ENCODE data around the gene PIK3R1. TPM values are rescaled to one million over a fixed set of nuclear protein-coding genes. Genes with fewer than 3 reads are reported as not detected.

Gene PIK3R1
- total RNA-seq, 2 experiments from 2014 or later, result 61.1 to 65.0 TPM

- no peaks in the 10 kb centered on the region for H3K27me3 Mint-ChIP-seq (ENCODE audit: low read depth)
- ATAC-seq (peak; percentile 89), DNase-seq (peak; percentile 76)
- H3K27ac Mint-ChIP-seq, result peak overlapping the region; percentile 96
- H3K4me3 Mint-ChIP-seq, result peak overlapping the region; percentile 84
- H3K36me3 Mint-ChIP-seq (ENCODE audit: low read depth), result peaks cover 60% of the 10 kb centered on the region
- ChIA-PET POLR2A (interaction anchor here (0.6 to 2.2 kb wide), 7 partner anchors 9 to 174 kb away, joined by 3 to 10 read pairs (median 3); partner anchors contain the start of gene PIK3R1), CTCF (interaction anchor here (0.8 to 3.6 kb wide), 26 partner anchors 8 to 754 kb away, joined by 3 to 122 read pairs (median 5); no protein-coding TSS in a partner anchor)
- H3K9me3 Mint-ChIP-seq (ENCODE audit: insufficient read depth), result no peaks in the 10 kb centered on the region
- H3K4me1 Mint-ChIP-seq (ENCODE audit: low read depth), result peaks cover 78% of the 10 kb centered on the region
Observed at GRCh38 chr5:68287976-68288706, 72.6 kb downstream of the PIK3R1 start.

DNA sequence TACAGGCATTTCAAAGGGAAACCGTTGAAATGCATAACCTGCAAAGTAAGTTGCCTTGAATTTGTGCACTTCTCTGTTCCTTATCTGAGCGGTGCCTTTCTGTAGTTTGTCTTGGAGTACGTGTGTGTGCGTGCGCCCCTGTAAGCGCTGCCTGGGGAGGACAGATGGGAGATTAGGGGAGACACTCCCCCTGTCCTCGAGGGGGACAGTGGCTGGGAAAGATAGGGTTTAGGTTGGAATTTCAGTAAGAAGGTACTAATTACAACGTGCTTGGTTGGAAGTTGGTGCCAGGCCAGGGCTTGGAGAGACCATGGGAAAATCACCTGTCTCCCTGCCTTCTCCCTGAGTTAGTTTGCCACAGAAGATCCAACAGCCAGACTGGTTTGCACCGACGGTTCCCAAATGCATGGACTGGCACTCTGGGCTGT is 73.2 kb downstream of the PIK3R1 start:
- Mint-ChIP-seq H3K27ac (peak overlapping the region; percentile 96), H3K4me3 (peak overlapping the region; percentile 84), H3K9me3 (ENCODE audit: insufficient read depth) (no peaks in the 10 kb centered on the region), H3K27me3 (ENCODE audit: low read depth) (no peaks in the 10 kb centered on the region), H3K4me1 (ENCODE audit: low read depth) (peaks cover 76% of the 10 kb centered on the region), H3K36me3 (ENCODE audit: low read depth) (peaks cover 57% of the 10 kb centered on the region)
- POLR2A ChIA-PET, result interaction anchor here (0.8 to 2.2 kb wide), 4 partner anchors 8 to 170 kb away, joined by 3 to 10 read pairs (median 4); partner anchors contain the start of gene PIK3R1
- ATAC-seq (peak; percentile 10), DNase-seq (no peak)
- CTCF ChIA-PET, result interaction anchor here (0.8 to 3.6 kb wide), 18 partner anchors 9 to 719 kb away, joined by 3 to 122 read pairs (median 4); no protein-coding TSS in a partner anchor

GRCh38 chr5:68289498-68289897 is 73.9 kb downstream of the PIK3R1 start:
- Mint-ChIP-seq H3K9me3 (ENCODE audit: insufficient read depth) (no peaks in the 10 kb centered on the region), H3K27me3 (ENCODE audit: low read depth) (no peaks in the 10 kb centered on the region), H3K27ac (peak overlapping the region; percentile 33), H3K4me3 (peak overlapping the region; percentile 84), H3K36me3 (ENCODE audit: low read depth) (peaks cover 56% of the 10 kb centered on the region), H3K4me1 (ENCODE audit: low read depth) (peaks cover 69% of the 10 kb centered on the region)
- no peak for ATAC-seq
- ChIA-PET CTCF (no interaction called here), POLR2A (interaction anchor here (2.2 kb wide), 1 partner anchor 73 kb away, joined by 10 read pairs; the partner anchor contains the start of gene PIK3R1)
- DNase-seq, result no peak

- ATAC-seq, result no peak
- Mint-ChIP-seq H3K9me3 (ENCODE audit: insufficient read depth) (no peaks in the 10 kb centered on the region), H3K4me1 (ENCODE audit: low read depth) (peaks cover 63% of the 10 kb centered on the region), H3K4me3 (no peak overlapping the region), H3K27me3 (ENCODE audit: low read depth) (no peaks in the 10 kb centered on the region), H3K27ac (no peak overlapping the region), H3K36me3 (ENCODE audit: low read depth) (peaks cover 59% of the 10 kb centered on the region)
- no peak for DNase-seq
- ChIA-PET CTCF (interaction anchor here (0.8 kb wide), 1 partner anchor 18 kb away, joined by 3 read pairs; no protein-coding TSS in a partner anchor), POLR2A (no interaction called here)
Observed at GRCh38 chr5:68290260-68290674, 74.7 kb downstream of the PIK3R1 start.

DNA sequence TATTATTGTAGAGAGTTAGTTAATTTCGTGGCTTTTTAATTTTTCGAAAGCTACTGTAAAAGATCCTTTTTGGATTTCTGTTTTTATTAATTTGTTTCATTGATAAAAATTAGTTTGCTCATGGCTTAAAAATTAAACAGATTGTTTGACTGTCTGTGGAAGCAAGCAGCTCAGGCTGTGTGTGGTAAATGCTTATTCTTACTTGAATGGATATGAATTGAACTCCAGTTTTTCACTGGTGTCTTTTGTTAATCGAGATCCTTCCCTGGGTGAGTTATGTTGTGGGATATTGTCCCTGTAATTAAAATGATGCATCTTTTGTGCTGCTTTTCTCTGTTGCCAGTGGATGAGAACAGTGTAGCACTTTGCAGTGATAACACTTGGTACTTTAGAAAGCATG is 75.3 kb downstream of the PIK3R1 start:
- peaks cover 57% of the 10 kb centered on the region for H3K4me1 Mint-ChIP-seq (ENCODE audit: low read depth)
- H3K27ac Mint-ChIP-seq, result no peak overlapping the region
- CTCF ChIA-PET, result interaction anchor here (0.8 kb wide), 1 partner anchor 19 kb away, joined by 3 read pairs; no protein-coding TSS in a partner anchor
- no peaks in the 10 kb centered on the region for H3K27me3 Mint-ChIP-seq (ENCODE audit: low read depth)
- peaks cover 58% of the 10 kb centered on the region for H3K36me3 Mint-ChIP-seq (ENCODE audit: low read depth)
- no peak overlapping the region for H3K4me3 Mint-ChIP-seq
- DNase-seq, result no peak
- ATAC-seq, result no peak
- no peaks in the 10 kb centered on the region for H3K9me3 Mint-ChIP-seq (ENCODE audit: insufficient read depth)
- POLR2A ChIA-PET, result no interaction called here

GRCh38 chr5:68292316-68292715 is 76.8 kb downstream of the PIK3R1 start:
- H3K4me3 Mint-ChIP-seq, result no peak overlapping the region
- peaks cover 59% of the 10 kb centered on the region for H3K36me3 Mint-ChIP-seq (ENCODE audit: low read depth)
- H3K9me3 Mint-ChIP-seq (ENCODE audit: insufficient read depth), result no peaks in the 10 kb centered on the region
- ChIA-PET CTCF (interaction anchor here (1.1 kb wide), 1 partner anchor 20 kb away, joined by 3 read pairs; no protein-coding TSS in a partner anchor), POLR2A (no interaction called here)
- H3K4me1 Mint-ChIP-seq (ENCODE audit: low read depth), result peaks cover 43% of the 10 kb centered on the region
- no peaks in the 10 kb centered on the region for H3K27me3 Mint-ChIP-seq (ENCODE audit: low read depth)
- H3K27ac Mint-ChIP-seq, result peak overlapping the region; percentile 4
- no peak for ATAC-seq
- DNase-seq, result no peak

- ATAC-seq, result no peak
- H3K4me1 Mint-ChIP-seq (ENCODE audit: low read depth), result peaks cover 17% of the 10 kb centered on the region
- CTCF ChIA-PET, result interaction anchor here (1.2 kb wide), 1 partner anchor 9 kb away, joined by 3 read pairs; no protein-coding TSS in a partner anchor
- H3K27me3 Mint-ChIP-seq (ENCODE audit: low read depth), result no peaks in the 10 kb centered on the region
- DNase-seq, result no peak
- peaks cover 73% of the 10 kb centered on the region for H3K36me3 Mint-ChIP-seq (ENCODE audit: low read depth)
- POLR2A ChIA-PET, result no interaction called here
- H3K9me3 Mint-ChIP-seq (ENCODE audit: insufficient read depth), result no peaks in the 10 kb centered on the region
- H3K4me3 Mint-ChIP-seq, result no peak overlapping the region
- H3K27ac Mint-ChIP-seq, result no peak overlapping the region
Observed at GRCh38 chr5:68295772-68296171, 80.2 kb downstream of the PIK3R1 start.

DNA sequence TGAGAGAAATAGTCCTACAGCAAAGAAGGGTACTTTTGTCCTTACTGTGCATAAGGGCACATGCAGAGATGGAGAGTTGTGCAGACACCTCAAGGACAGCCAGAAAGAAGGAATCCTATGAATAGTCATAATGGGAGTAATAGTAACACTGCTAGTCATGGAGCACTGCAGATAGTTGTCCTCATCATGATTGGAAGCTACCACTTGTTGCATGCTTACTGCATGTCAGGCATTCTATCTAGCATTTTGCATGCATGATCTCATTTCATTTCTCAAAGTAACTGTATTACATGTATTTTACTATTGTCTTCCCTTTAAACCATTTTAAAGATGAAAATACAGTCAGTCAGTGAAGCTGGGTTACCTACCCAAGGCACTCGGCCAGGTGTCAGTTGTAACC is 81.3 kb downstream of the PIK3R1 start:
- H3K27ac Mint-ChIP-seq, result no peak overlapping the region
- H3K9me3 Mint-ChIP-seq (ENCODE audit: insufficient read depth), result no peaks in the 10 kb centered on the region
- no peak overlapping the region for H3K4me3 Mint-ChIP-seq
- DNase-seq (no peak), ATAC-seq (no peak)
- ChIA-PET CTCF (interaction anchor here (3.5 kb wide), 1 partner anchor 10 kb away, joined by 27 read pairs; no protein-coding TSS in a partner anchor), POLR2A (interaction anchor here (0.7 to 0.9 kb wide), 2 partner anchors 8 to 9 kb away, joined by 3 read pairs; no protein-coding TSS in a partner anchor)
- H3K36me3 Mint-ChIP-seq (ENCODE audit: low read depth), result peaks cover 75% of the 10 kb centered on the region
- peaks cover 10% of the 10 kb centered on the region for H3K4me1 Mint-ChIP-seq (ENCODE audit: low read depth)
- no peaks in the 10 kb centered on the region for H3K27me3 Mint-ChIP-seq (ENCODE audit: low read depth)

DNA sequence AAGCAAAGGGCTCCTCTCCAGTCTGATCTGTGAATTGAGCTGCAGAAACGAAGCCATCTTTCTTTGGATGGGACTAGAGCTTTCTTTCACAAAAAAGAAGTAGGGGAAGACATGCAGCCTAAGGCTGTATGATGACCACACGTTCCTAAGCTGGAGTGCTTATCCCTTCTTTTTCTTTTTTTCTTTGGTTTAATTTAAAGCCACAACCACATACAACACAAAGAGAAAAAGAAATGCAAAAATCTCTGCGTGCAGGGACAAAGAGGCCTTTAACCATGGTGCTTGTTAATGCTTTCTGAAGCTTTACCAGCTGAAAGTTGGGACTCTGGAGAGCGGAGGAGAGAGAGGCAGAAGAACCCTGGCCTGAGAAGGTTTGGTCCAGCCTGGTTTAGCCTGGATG is 82.1 kb downstream of the PIK3R1 start:
- ATAC-seq (no peak), DNase-seq (no peak)
- no peak overlapping the region for H3K4me3 Mint-ChIP-seq
- H3K9me3 Mint-ChIP-seq (ENCODE audit: insufficient read depth), result no peaks in the 10 kb centered on the region
- POLR2A ChIA-PET, result interaction anchor here (0.9 kb wide), 1 partner anchor 10 kb away, joined by 3 read pairs; no protein-coding TSS in a partner anchor
- H3K27ac Mint-ChIP-seq, result no peak overlapping the region
- no peaks in the 10 kb centered on the region for H3K27me3 Mint-ChIP-seq (ENCODE audit: low read depth)
- CTCF ChIA-PET, result interaction anchor here (3.5 kb wide), 1 partner anchor 11 kb away, joined by 27 read pairs; no protein-coding TSS in a partner anchor
- H3K36me3 Mint-ChIP-seq (ENCODE audit: low read depth), result peaks cover 73% of the 10 kb centered on the region
- H3K4me1 Mint-ChIP-seq (ENCODE audit: low read depth), result peaks cover 7% of the 10 kb centered on the region

DNA sequence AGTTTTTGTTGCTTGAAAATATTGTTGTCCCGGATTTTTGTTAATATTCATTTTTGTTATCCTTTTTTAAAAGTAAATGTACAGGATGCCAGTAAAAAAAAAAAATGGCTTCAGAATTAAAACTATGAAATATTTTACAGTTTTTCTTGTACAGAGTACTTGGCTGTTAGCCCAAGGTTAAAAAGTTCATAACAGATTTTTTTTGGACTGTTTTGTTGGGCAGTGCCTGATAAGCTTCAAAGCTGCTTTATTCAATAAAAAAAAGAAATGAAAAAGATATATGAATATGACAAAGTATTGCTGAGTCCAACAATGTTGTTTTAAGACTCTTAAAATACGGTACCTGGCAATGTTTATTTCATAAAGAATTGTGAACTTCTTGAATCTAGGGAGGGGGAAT is 82.9 kb downstream of the PIK3R1 start:
- ATAC-seq (no peak), DNase-seq (no peak)
- no peaks in the 10 kb centered on the region for H3K27me3 Mint-ChIP-seq (ENCODE audit: low read depth)
- H3K36me3 Mint-ChIP-seq (ENCODE audit: low read depth), result peaks cover 70% of the 10 kb centered on the region
- POLR2A ChIA-PET, result interaction anchor here (0.6 kb wide), 1 partner anchor 16 kb away, joined by 3 read pairs; no protein-coding TSS in a partner anchor
- H3K4me1 Mint-ChIP-seq (ENCODE audit: low read depth), result peaks cover 15% of the 10 kb centered on the region
- no peak overlapping the region for H3K4me3 Mint-ChIP-seq
- CTCF ChIA-PET, result interaction anchor here (1.5 to 3.5 kb wide), 2 partner anchors 11 to 26 kb away, joined by 3 to 27 read pairs; no protein-coding TSS in a partner anchor
- no peaks in the 10 kb centered on the region for H3K9me3 Mint-ChIP-seq (ENCODE audit: insufficient read depth)
- no peak overlapping the region for H3K27ac Mint-ChIP-seq

DNA sequence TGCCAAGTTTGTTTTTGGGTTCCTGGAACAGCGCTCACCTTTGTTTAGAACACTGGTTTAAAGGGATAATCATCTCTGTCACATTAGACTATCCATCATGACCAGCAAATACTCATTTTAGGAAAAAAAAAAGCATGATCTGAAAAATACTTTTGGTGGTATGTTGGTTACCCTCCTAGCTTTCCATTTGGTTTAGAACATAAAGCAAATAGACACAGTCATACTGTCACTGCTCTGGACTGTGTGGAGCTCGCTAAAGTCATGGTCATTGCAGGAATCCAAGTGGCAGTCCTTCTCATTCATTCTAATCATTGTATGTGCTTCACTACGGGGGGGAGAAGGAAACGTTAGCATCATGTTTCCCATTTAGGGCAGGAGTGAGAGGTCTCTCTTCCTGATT is 83.5 kb downstream of the PIK3R1 start:
- ATAC-seq (no peak), DNase-seq (no peak)

More for the DNA sequence above, 83.5 kb downstream of the PIK3R1 start:
- no peak overlapping the region for H3K27ac Mint-ChIP-seq
- no peaks in the 10 kb centered on the region for H3K9me3 Mint-ChIP-seq (ENCODE audit: insufficient read depth)
- peaks cover 17% of the 10 kb centered on the region for H3K4me1 Mint-ChIP-seq (ENCODE audit: low read depth)
- peaks cover 64% of the 10 kb centered on the region for H3K36me3 Mint-ChIP-seq (ENCODE audit: low read depth)
- H3K27me3 Mint-ChIP-seq (ENCODE audit: low read depth), result no peaks in the 10 kb centered on the region
- ChIA-PET CTCF (interaction anchor here (1.5 to 3.5 kb wide), 2 partner anchors 12 to 27 kb away, joined by 3 to 27 read pairs; no protein-coding TSS in a partner anchor), POLR2A (interaction anchor here (0.6 kb wide), 1 partner anchor 17 kb away, joined by 3 read pairs; no protein-coding TSS in a partner anchor)
- no peak overlapping the region for H3K4me3 Mint-ChIP-seq

All from activated CD8-positive, alpha-beta T cell treated with anti-CD3 and anti-CD28 coated beads, Interleukin-2, amount 10 ng/mL, durations not matched to agents 7 days and 5 days (primary cell).